Left ventricle myocardium inferior (tissue), 1 donor: ENCODE data around the gene FTO. TPM values are rescaled to one million over a fixed set of nuclear protein-coding genes. Genes with fewer than 3 reads are reported as not detected.

Source experiments
- DNase-seq: peaks from one replicate; pipeline ENCODE4 v3.0.0-alpha.2; 2020
- H3K27ac ChIP-seq: fragments of 200-600 bp; replicated peaks from 2 replicates; pipeline ENCODE4 v1.8.0; 2021
- H3K27me3 ChIP-seq: fragments of 200-600 bp; 2 replicates; pipeline ENCODE4 v1.8.0; 2021; ENCODE audit warnings: low read depth
- H3K36me3 ChIP-seq: fragments of 200-600 bp; 2 replicates; pipeline ENCODE4 v1.8.0; 2021
- H3K4me1 ChIP-seq: fragments of 200-600 bp; 2 replicates; pipeline ENCODE4 v1.8.0; 2021
- H3K4me3 ChIP-seq: fragments of 200-600 bp; 2 replicates; pipeline ENCODE4 v1.8.0; 2021; ENCODE audit warnings: mild to moderate bottlenecking, moderate library complexity
- H3K9me3 ChIP-seq: fragments of 200-600 bp; replicated peaks from 2 replicates; pipeline ENCODE4 v1.8.0; 2021
- intact Hi-C: fragments of 100-400 bp; cut with micrococcal nuclease; formaldehyde crosslinking; loops from one replicate; pipeline ENCODE4 v1.11.0; 2022
- total RNA-seq: library from RNA; stranded (reverse); fragmentation: NEBNext Ultra II Directional; extraction: Animal tissue kit (Norgen Biotek cat#: 25700); gene quantifications from one replicate; pipeline ENCODE4 v1.2.1, GENCODE V29; 2021
- TF ChIP-seq, protein P1 (sequence below): fragments of 200-600 bp; IDR thresholded peaks from 2 replicates; pipeline ENCODE4 v1.8.0; 2021; ENCODE audit warnings: antibody characterized with exemption, mild to moderate bottlenecking, borderline replicate concordance
- donor health status: DM: no; HTN: yes; CAD: no; lungs with severe emphysema.

FTO gene
- total RNA-seq, 1 donor from 2014 or later = 78.4 TPM

GRCh38 chr16:53952215-53953208 lies 248.6 kb downstream of the FTO start:
- Histone ChIP-seq H3K27me3 (no peaks in the 10 kb centered on the region), H3K4me1 (peaks cover 23% of the 10 kb centered on the region), H3K27ac (no peak overlapping the region), H3K4me3 (peak overlapping the region; percentile 3), H3K9me3 (no peaks in the 10 kb centered on the region), H3K36me3 (no peaks in the 10 kb centered on the region)
- intact Hi-C loops = no loop called here
- no peak for DNase-seq
- TF ChIP-seq, protein P1, sequence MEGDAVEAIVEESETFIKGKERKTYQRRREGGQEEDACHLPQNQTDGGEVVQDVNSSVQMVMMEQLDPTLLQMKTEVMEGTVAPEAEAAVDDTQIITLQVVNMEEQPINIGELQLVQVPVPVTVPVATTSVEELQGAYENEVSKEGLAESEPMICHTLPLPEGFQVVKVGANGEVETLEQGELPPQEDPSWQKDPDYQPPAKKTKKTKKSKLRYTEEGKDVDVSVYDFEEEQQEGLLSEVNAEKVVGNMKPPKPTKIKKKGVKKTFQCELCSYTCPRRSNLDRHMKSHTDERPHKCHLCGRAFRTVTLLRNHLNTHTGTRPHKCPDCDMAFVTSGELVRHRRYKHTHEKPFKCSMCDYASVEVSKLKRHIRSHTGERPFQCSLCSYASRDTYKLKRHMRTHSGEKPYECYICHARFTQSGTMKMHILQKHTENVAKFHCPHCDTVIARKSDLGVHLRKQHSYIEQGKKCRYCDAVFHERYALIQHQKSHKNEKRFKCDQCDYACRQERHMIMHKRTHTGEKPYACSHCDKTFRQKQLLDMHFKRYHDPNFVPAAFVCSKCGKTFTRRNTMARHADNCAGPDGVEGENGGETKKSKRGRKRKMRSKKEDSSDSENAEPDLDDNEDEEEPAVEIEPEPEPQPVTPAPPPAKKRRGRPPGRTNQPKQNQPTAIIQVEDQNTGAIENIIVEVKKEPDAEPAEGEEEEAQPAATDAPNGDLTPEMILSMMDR = no peak

- Histone ChIP-seq H3K4me3 (no peak overlapping the region), H3K36me3 (no peaks in the 10 kb centered on the region), H3K27me3 (no peaks in the 10 kb centered on the region), H3K9me3 (no peaks in the 10 kb centered on the region), H3K4me1 (peaks cover 23% of the 10 kb centered on the region), H3K27ac (no peak overlapping the region)
- intact Hi-C loops = no loop called here
- TF ChIP-seq, protein P1 = no peak
- DNase-seq = no peak
Observed at GRCh38 chr16:53953336-53953735, 249.4 kb downstream of the FTO start.

- H3K36me3 ChIP-seq = no peaks in the 10 kb centered on the region
- H3K9me3 ChIP-seq = no peaks in the 10 kb centered on the region
- H3K27ac ChIP-seq = no peak overlapping the region
- TF ChIP-seq, protein P1 = no peak
- peaks cover 23% of the 10 kb centered on the region for H3K4me1 ChIP-seq
- H3K4me3 ChIP-seq = no peak overlapping the region
- H3K27me3 ChIP-seq = no peaks in the 10 kb centered on the region
- intact Hi-C loops = no loop called here
- DNase-seq = no peak
Observed at GRCh38 chr16:53955221-53955875, 251.4 kb downstream of the FTO start.

DNA sequence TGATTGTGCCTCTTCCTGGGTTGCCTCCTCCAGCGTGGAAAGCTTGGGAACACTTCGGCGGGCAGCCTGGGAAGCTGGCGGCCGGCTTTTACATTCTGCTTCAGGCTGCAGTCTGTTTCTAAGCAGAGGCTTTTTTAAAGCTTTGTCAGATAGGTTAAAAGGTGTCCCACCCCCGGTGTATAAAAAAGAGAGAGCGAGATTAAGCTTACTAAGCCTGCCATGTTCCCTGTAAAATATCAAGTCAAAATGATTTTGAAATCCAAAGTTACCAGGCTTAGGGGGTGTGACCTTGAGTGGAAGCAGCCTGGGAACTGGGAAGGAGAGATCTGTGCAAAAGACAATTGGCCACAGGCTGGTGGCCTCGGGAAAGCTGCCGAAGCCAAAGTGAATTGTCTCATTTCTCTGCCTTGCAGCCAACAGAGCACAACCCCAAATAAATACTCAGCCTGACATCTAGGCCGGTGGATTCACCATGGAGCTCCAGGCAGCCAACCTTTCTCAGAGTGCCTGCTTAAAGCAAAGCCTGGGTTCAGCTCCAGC lies 254.5 kb downstream of the FTO start:
- H3K4me3 ChIP-seq = no peak overlapping the region
- H3K27ac ChIP-seq = peak overlapping the region; percentile 43
- H3K9me3 ChIP-seq = no peaks in the 10 kb centered on the region
- TF ChIP-seq, protein P1 = no peak
- DNase-seq = no peak
- no peaks in the 10 kb centered on the region for H3K36me3 ChIP-seq
- no peaks in the 10 kb centered on the region for H3K27me3 ChIP-seq
- intact Hi-C loops = no loop called here
- peaks cover 21% of the 10 kb centered on the region for H3K4me1 ChIP-seq

DNA sequence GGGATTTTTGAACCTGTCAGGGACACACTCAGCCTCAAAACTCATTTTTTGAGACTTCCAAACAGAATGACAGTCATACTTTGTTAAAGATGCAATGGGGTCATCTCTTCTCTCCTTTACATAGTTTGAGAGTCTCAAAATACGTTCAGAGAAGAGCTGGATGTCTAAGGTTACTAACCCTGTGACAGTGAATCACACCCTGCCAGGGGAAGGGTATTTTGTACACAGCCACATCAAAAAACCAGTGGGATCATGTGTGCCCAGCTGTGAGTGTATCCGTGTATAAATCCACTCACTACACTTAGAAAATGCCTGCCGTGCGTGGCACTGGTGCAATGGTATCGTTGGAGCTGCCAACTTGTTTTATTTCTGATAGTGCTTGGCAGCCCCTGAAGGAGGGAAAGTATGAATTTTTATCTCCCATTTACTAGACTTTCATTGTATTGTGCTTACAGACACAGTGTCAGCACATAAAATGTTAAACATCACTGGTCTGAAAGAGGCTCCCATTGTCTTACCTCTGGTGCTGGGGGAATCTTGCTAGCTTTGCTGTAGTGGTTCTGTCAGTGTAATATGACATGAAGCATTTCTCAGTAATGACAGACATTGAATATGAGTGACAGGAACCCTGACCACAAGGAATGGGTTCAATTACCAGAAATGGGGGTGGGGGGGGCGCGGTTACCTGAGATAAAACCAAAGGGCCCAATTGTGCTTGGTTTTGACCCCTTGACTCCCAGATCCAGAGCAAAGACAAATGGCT lies 256.3 kb downstream of the FTO start:
- Histone ChIP-seq H3K36me3 (no peaks in the 10 kb centered on the region), H3K9me3 (no peaks in the 10 kb centered on the region), H3K4me3 (no peak overlapping the region), H3K27ac (no peak overlapping the region), H3K4me1 (peaks cover 21% of the 10 kb centered on the region), H3K27me3 (no peaks in the 10 kb centered on the region)
- intact Hi-C loops = no loop called here
- no peak for DNase-seq
- TF ChIP-seq, protein P1 = no peak
